ENCODE measurements around the gene CRY2.

Gene CRY2

DNA sequence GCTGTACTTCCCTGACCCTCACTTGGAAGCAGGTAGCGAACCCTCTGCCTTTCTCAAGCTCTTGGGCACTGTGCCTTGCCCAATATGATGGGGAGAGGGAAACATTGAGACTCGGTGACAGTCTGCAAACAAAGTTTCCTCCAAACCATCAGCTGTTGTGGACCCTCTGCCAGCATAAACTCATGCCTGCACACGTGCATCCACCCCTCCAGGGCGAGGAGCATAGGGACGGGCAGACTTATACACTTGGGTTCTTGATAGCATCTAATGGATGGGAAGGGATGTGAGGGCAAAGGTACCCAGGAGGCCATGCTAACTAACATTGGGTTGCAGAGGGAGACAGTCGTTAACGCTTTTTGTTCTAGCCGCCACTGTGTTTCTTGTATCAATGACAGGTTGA is 29.9 kb downstream of the CRY2 start:
- H3K4me3 ChIP-seq (ENCODE audit: control insufficient read depth, low read depth, low read length), result no peak overlapping the region
- TF ChIP-seq, protein P1, sequence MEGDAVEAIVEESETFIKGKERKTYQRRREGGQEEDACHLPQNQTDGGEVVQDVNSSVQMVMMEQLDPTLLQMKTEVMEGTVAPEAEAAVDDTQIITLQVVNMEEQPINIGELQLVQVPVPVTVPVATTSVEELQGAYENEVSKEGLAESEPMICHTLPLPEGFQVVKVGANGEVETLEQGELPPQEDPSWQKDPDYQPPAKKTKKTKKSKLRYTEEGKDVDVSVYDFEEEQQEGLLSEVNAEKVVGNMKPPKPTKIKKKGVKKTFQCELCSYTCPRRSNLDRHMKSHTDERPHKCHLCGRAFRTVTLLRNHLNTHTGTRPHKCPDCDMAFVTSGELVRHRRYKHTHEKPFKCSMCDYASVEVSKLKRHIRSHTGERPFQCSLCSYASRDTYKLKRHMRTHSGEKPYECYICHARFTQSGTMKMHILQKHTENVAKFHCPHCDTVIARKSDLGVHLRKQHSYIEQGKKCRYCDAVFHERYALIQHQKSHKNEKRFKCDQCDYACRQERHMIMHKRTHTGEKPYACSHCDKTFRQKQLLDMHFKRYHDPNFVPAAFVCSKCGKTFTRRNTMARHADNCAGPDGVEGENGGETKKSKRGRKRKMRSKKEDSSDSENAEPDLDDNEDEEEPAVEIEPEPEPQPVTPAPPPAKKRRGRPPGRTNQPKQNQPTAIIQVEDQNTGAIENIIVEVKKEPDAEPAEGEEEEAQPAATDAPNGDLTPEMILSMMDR (IDR thresholded peaks at IDR 0.05; ENCODE audit: control insufficient read depth, insufficient read depth, low read depth, low read length, missing control alignments), result no peak
- no peak for DNase-seq (ENCODE audit: low read depth)

DNA sequence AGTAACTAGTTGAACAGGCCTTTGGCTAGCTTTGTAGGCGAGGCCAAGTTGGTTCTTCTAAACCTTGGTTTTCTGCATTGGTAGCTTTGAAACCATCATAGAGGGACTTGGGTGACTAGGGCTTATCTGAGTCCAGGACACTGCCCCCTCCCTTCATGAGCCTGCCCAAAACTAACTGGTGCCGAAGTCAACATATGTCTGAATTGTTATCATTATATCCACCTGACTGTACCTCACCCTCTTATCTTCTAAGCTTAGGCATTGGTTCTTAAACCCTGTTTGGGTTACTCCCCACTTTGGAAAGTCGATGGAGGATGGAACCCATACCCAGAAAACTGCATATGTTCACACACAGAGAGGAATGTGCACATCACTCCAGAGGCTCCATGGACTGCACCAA is 30.6 kb downstream of the CRY2 start:
- TF ChIP-seq, protein P1 (IDR thresholded peaks at IDR 0.05; ENCODE audit: control insufficient read depth, insufficient read depth, low read depth, low read length, missing control alignments), result no peak
- no peak for DNase-seq (ENCODE audit: low read depth)
- no peak overlapping the region for H3K4me3 ChIP-seq (ENCODE audit: control insufficient read depth, low read depth, low read length)

DNA sequence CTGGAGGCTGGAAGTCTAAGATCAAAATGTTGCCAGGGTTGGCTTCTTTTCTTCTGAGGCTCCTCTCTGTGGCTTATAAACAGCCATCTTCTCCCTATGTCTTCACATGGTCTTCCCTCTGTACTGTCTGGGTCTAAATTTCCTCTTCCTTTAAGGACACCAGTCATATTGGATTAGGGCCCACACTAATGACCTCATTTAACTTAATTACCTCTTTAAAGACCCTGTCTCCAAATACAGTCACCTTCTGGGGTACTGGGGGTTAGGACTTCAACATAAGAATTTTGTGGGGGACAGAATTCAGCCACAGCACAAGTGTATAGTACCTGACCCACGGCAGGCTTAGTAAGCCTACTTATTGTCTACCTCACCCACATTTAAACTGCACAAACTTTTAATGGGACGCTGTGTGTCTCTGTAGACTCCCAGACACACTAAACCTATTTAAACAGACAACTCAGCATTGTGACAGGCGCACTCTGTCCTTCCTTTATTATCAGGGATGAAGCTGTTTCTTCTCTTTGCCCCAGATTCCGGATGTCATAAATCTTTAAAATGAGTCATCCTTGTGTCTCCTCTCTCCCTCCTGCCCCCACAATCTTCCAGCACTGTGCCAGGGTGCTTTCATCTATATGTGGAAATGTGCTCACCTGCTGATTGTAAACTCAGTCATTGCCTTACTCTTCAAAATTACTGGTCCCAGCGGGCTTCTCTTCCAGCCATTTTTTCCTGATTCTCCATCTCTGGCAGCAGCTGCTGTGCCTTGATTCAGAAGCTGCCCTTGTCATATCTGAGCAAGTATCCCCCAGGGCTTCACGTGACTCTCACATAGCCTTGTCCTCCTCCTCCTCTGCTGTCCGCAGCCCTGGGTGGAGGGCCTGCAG is 32.8 kb downstream of the CRY2 start:
- no peak overlapping the region for H3K4me3 ChIP-seq (ENCODE audit: control insufficient read depth, low read depth, low read length)
- TF ChIP-seq, protein P1 (IDR thresholded peaks at IDR 0.05; ENCODE audit: control insufficient read depth, insufficient read depth, low read depth, low read length, missing control alignments), result no peak
- no peak for DNase-seq (ENCODE audit: low read depth)

- no peak for DNase-seq (ENCODE audit: low read depth)
- no peak overlapping the region for H3K4me3 ChIP-seq (ENCODE audit: control insufficient read depth, low read depth, low read length)
- TF ChIP-seq, protein P1 (IDR thresholded peaks at IDR 0.05; ENCODE audit: control insufficient read depth, insufficient read depth, low read depth, low read length, missing control alignments), result no peak
These were observed 33.7 kb downstream of the CRY2 start for GRCh38 chr11:45880772-45881570.

DNA sequence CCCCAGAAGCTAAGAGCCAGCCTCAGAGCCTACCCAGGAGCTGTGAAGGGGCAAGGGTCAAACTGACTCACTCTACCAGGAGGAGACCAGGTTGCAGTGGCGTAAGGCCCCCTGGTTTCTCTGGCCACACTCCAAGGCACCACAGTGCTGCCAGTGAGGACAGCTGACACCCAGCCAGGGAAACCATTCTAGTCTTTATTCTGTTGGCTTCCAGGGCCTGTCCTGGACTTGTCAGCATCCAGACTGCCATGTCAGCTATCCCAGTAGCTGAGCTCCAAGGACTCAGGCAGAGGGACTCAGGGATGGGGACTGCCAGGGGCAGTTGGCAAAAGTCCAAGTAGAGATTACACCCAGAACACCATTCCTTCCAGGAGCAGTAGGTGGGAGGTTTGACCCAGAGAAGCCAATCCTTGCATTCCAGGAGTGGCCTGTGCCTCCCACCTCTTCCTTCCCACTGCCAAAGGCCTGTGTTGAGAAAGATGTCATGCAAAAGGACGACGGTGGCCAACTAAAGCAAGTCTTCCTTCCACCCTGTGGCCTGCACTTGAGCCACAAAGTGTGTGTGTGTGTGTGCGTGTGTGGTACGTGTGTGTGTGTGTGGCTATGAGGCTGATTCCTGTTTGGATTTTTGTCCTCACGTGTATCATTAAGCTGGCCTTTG is 34.6 kb downstream of the CRY2 start:
- TF ChIP-seq, protein P1 (IDR thresholded peaks at IDR 0.05; ENCODE audit: control insufficient read depth, insufficient read depth, low read depth, low read length, missing control alignments), result no peak
- DNase-seq (ENCODE audit: low read depth), result no peak
- no peak overlapping the region for H3K4me3 ChIP-seq (ENCODE audit: control insufficient read depth, low read depth, low read length)

DNA sequence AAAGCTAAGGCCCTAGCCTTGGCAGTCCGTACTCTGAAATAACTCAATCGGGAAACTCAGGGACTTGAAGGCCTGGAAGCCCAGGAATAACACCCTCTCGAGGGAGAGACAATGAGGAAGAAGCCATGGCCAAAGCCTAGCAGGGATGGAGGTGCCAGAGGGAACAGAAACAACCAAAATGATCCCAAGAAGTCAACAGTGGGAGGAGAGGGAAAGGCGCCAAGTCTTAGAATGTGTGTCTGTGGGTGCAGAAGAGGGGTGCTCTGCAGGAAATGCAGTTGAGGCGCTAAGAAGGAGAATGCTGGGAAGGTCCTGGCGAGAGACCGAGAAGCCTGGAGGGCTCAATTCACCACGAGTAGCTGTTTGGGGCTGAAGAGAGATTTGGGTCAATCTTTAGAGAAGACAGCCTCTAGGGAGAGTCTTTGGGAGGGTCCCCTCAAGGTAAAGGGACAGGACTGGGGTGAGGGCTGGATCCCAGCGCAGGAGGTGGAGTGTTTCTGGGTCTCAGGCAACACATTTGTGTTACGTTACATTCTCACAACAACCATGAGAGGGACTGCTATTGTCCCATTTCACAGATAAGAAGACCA is 37.4 kb downstream of the CRY2 start:
- no peak overlapping the region for H3K4me3 ChIP-seq (ENCODE audit: control insufficient read depth, low read depth, low read length)
- TF ChIP-seq, protein P1 (IDR thresholded peaks at IDR 0.05; ENCODE audit: control insufficient read depth, insufficient read depth, low read depth, low read length, missing control alignments), result no peak
- DNase-seq (ENCODE audit: low read depth), result no peak
